LHCN-M2 (cell line): ENCODE results near the gene USP12. TPM values are rescaled to one million over a fixed set of nuclear protein-coding genes. Genes with fewer than 3 reads are reported as not detected.
"Not testable (repeated sequence)": the region's sequence is repeated elsewhere in the genome, so short reads cannot be mapped to it uniquely, and the experiment has no call there.

Experiments used
- DNase-seq: peaks from one replicate; pipeline ENCODE4 v3.0.0-alpha.2; 2012; ENCODE audit warnings: low read depth
- total RNA-seq: library from RNA; depleted of rRNA; stranded (reverse); fragments of >200 nt; gene quantifications from 2 replicates; pipeline ENCODE4 v1.2.3, GENCODE V29; 2014

USP12 gene
- total RNA-seq, 1 experiment from 2014 or later: 26.8 TPM

GRCh38 chr13:27124571-27124970 is 47.0 kb downstream of the USP12 start:
- no peak for DNase-seq

GRCh38 chr13:27123445-27123844 is 48.2 kb downstream of the USP12 start:
- not testable (repeated sequence) for DNase-seq

GRCh38 chr13:27122036-27122435 is 49.6 kb downstream of the USP12 start:
- no peak for DNase-seq

DNA sequence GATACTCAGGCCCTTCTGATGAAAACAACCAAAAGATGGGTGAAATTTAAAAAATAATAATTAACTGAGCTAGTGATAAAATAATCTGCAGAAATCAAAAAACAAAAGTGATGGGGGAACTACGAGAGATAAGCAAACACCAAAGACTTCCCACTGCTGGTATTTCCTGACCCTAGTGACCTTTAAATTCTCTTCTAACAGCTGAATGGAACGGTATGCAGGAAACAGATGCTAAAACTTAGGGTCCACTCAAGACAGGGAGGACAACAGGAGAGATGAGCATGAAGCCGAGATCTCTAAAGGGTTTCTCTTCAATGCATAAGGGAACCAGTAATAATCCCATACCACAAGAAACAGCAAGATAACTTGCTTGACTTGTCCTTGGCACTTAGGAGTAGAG is 50.8 kb downstream of the USP12 start:
- peak; percentile 71 for DNase-seq

- DNase-seq: no peak
Observed at GRCh38 chr13:27120011-27120410, 51.6 kb downstream of the USP12 start.

DNA sequence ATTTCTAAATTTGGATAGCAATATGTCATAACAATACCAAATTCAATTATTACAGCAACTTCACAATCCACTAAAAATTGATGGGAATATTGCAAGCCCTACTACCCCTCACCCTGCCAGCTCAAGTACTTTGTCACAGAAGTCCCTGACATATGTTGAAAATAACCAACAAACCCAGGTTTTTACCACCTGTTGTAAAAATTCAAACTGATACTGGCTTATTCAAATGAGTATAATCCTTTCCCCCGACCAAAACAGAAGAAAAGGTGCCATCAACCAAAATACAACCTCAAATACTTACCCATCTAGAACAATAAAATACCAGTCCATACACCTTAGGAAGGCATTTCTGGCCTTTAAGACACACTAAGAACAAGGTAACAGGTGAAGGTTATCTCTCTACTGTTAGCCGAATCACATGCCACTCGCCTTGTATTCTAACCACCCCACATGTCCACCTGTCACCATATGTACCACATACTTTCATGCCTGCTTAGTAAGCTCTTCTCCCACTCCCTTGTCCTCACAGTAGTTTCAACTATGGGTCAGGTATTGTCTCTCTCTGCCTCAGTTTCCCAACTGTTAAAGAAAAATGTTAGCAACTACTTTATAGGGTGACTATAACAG is 53.1 kb downstream of the USP12 start:
- DNase-seq: no peak

- DNase-seq: no peak
Observed at GRCh38 chr13:27117952-27118351, 53.7 kb downstream of the USP12 start.

- DNase-seq: peak; percentile 46
Observed at GRCh38 chr13:27117158-27117557, 54.5 kb downstream of the USP12 start.

GRCh38 chr13:27113436-27113835 is 58.2 kb downstream of the USP12 start:
- no peak for DNase-seq

GRCh38 chr13:27112006-27112405 is 59.6 kb downstream of the USP12 start:
- no peak for DNase-seq

- no peak for DNase-seq
Observed at GRCh38 chr13:27110056-27110746, 61.4 kb downstream of the USP12 start.

- DNase-seq: no peak
Observed at GRCh38 chr13:27106144-27106543, 65.5 kb downstream of the USP12 start.

DNA sequence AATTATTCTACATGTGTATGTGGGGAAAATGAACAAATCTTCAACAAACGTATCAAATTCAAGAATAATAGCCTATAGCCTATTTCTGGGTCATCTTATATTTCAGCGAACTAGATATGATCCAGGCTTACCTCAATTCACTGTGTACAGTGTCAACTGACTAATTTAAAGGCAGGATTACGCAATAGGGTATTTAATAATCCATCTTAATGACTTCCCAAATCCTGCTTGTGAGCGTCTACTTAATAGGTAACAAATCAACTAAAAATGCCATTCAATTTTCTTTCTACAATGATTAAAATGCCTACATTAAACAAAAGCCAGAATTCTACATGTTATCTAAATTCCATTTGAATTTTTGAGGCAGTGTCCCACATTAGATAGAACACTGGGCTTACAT is 67.0 kb downstream of the USP12 start:
- DNase-seq: no peak

DNA sequence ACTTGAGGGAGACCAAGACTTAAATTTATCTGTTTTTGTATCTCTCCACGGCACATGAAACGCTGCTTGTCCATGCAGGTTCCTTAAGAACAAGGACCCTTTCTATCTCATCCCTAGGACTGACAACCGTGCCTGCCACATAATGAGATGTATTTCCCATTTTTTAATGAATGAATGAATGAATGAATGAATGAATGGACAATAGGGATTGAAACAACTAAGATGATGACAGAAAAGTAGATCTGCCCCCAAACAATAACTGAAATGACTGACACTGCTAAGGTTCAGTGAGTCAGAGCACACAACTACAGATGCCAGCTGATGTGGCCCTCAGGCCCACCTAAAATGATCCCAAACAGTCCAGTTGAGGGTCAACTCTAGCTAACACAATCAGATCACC is 69.8 kb downstream of the USP12 start:
- DNase-seq: no peak

- no peak for DNase-seq
Observed at GRCh38 chr13:27101289-27101688, 70.3 kb downstream of the USP12 start.

GRCh38 chr13:27097691-27098090 is 73.9 kb downstream of the USP12 start:
- DNase-seq: no peak

DNA sequence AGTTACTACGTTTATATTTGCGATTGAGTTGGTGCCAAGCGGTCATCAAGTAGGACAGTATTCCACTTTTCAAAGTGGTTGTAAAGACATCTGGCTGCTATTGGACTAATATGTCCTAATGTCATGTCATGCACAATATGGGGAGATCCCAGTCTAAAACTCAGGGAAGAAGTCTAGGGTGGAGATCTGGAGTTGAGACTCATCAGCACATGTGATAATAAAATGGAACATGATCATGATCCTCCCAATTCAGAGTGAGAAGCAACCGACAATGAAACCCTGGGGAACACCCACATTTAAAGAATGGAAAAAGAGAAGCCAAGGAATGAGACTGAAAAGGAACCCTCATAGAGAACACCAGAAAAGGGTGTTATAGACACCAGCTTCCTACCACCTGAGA is 80.2 kb downstream of the USP12 start:
- no peak for DNase-seq

- DNase-seq: no peak
Observed at GRCh38 chr13:27088619-27089018, 83.0 kb downstream of the USP12 start.

DNA sequence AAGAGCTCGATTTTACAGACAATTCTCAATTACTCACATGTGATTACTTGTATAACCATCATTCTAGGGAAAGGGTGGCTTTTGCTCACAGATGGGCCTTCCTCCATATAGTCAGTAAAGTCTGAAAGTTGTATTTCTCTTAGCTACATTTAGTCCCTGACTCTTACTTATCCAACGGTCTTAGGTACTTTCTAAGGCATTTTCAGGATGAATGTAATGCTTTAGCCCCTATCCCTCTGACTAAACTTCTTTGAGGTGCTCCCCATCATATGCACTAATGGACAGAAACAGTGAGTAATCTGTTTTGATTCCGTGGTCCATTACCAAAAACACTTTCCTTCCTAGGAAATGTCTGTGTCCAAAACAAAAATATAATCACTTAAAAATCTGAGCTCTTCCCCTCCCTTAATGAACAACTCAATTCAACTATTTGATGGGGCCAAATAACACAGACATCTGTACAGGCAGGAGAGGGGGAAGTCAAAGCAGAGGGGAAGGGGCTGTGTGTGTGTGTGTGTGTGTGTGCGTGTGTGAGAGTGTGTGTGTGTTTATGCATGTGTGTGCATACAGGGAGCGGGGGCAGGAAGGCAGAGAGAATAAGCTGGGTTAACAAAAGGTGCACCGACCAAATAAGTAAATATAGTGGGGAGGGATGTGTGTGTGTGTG is 84.9 kb downstream of the USP12 start:
- peak; percentile 15 for DNase-seq

DNA sequence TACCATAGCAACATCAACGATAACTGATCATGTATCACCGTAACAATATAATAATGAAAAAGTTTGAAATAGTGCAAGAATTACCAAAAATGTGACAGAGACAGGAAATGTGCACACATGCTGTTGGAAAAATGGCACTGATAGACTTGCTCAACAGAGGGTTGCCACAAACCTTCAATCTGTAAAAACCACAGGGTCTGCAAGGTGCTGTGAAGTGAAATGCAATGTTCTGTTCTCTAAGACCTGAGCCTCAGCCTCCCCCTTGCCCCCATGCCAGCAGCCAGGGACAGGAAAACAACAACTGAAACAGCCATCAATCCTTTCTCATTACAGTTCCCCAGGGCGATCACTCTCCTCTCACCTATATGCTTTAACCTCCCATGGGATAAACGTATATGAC is 88.4 kb downstream of the USP12 start:
- peak; percentile 3 for DNase-seq

GRCh38 chr13:27081893-27082679 is 89.5 kb downstream of the USP12 start:
- DNase-seq: no peak
